Stomach (tissue), 4 donors: ENCODE measurements around the gene KDM3A.

ENCODE experiments used
- EP300 ChIP-seq: sonication (generic); formaldehyde crosslinking; IDR thresholded peaks from one replicate; pipeline ENCODE4 v1.6.1; 2017; ENCODE audit warnings: antibody characterized with exemption
- POLR2A ChIP-seq, 4 donors: fragments of 450-650 bp; IDR thresholded peaks; one replicate each; pipeline ENCODE4 v1.6.1; 2016; ENCODE audit warnings: antibody characterized with exemption in 4 of 4, control low read depth in 2 of 4, mild to moderate bottlenecking in 1 of 4, moderate library complexity in 1 of 4
- POLR2AphosphoS5 ChIP-seq, 3 donors: sonication (generic); formaldehyde crosslinking; IDR thresholded peaks; one replicate each; pipeline ENCODE4 v1.6.1; 2016; ENCODE audit warnings: antibody characterized with exemption in 3 of 3

GRCh38 chr2:86522711-86523110, 81.5 kb downstream of the KDM3A start:
- no peak for TF ChIP-seq POLR2A (IDR thresholded peaks at IDR 0.05)
- no peak for TF ChIP-seq EP300
- TF ChIP-seq POLR2AphosphoS5 (IDR thresholded peaks at IDR 0.05), result no peak
